Urinary bladder (tissue), 4 donors: Measurements from ENCODE around the gene WDR33. TPM values are rescaled to one million over a fixed set of nuclear protein-coding genes. Genes with fewer than 3 reads are reported as not detected.
"Not testable (repeated sequence)": the region's sequence is repeated elsewhere in the genome, so short reads cannot be mapped to it uniquely, and the experiment has no call there.

Experiments
- DNase-seq: peaks from one replicate; pipeline ENCODE4 v3.0.0-alpha.2; 2015; ENCODE audit errors: extremely low spot score
- H3K27ac ChIP-seq: one replicate; pipeline ENCODE4 v1.5.1; 2013; ENCODE audit warnings: low read depth, mild to moderate bottlenecking, moderate library complexity
- H3K36me3 ChIP-seq: one replicate; pipeline ENCODE4 v1.6.1; 2013; ENCODE audit warnings: mild to moderate bottlenecking, moderate library complexity; ENCODE audit not compliant: insufficient read depth
- H3K4me1 ChIP-seq: one replicate; pipeline ENCODE4 v1.6.1; 2013; ENCODE audit warnings: mild to moderate bottlenecking, moderate library complexity; ENCODE audit not compliant: insufficient read depth
- H3K4me3 ChIP-seq: one replicate; pipeline ENCODE4 v1.5.1; 2013; ENCODE audit warnings: low read depth, low read length
- WGBS: extraction: QIAGEN DNeasy Blood & Tissue Kit; methylation state at CpG from one replicate; pipeline ENCODE4 v1.1.7; 2013; 5-methylcytosine and 5-hydroxymethylcytosine counted together
- polyA plus RNA-seq: library from polyadenylated mRNA; stranded (reverse); fragments of 200-250 nt; gene quantifications from one replicate; pipeline ENCODE4 v1.2.3, GENCODE V29; 2013
- total RNA-seq: library from RNA; depleted of rRNA; stranded (reverse); fragments of >200 nt; gene quantifications from one replicate; pipeline ENCODE4 v1.2.3, GENCODE V29; 2014
- donor health status: healthy with polysubstance abuse.
- donor health status: healthy.

WDR33 gene
- total and polyA plus RNA-seq, 2 donors, result 15.7 to 88.7 TPM

- WGBS, result 92% methylated on average over 6 of the region's 6 CpGs
- H3K27ac ChIP-seq, result peak overlapping the region; percentile 2
- H3K4me3 ChIP-seq, result no peak overlapping the region
- no peaks in the 10 kb centered on the region for H3K4me1 ChIP-seq
- DNase-seq, result no peak
- peaks cover 2% of the 10 kb centered on the region for H3K36me3 ChIP-seq
These were observed 42.0 kb downstream of the WDR33 start for GRCh38 chr2:127768775-127769479.

DNA sequence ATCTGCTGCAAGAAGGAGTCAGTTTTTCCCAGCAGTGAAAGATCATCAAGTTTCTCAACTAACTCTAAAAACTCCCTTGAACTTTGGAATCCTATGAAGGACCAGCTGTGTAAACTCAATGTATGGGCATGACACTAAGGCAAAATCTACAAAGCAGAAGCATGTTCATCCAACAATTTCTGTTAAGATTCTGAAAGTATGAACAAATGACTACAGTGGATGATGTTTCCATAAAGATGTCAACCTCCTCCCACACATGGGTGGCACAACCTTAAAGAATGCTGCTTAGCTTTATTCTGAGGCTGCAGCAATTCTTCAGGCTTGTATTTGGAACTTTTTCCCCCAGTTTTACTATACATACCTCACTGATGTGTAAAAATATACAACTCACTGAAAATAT, 47.2 kb downstream of the WDR33 start:
- H3K4me1 ChIP-seq, result no peaks in the 10 kb centered on the region
- no peak for DNase-seq
- peaks cover 11% of the 10 kb centered on the region for H3K36me3 ChIP-seq
- no peak overlapping the region for H3K4me3 ChIP-seq
- H3K27ac ChIP-seq, result no peak overlapping the region

DNA sequence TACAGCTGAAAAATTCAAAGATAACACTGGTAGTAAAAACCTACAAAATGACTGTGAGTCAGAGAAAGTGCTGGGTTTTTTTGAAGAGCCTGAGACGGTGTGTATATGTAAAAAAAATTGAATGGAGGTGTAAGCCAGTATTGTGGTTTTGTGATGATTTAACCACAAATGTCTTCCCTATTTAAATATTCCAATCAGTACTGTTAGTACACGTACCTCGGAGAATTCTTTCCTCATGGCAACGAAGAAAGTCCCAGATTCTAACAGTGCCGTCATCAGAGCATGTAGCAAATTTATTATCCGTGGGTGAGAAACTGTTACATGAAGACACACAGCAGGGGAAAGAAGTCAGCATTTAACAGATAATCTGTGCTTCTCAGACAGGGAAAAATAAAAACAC, 48.1 kb downstream of the WDR33 start:
- no peak overlapping the region for H3K27ac ChIP-seq
- peaks cover 9% of the 10 kb centered on the region for H3K36me3 ChIP-seq
- no peaks in the 10 kb centered on the region for H3K4me1 ChIP-seq
- H3K4me3 ChIP-seq, result no peak overlapping the region
- 86% methylated on average over 6 of the region's 6 CpGs for WGBS
- no peak for DNase-seq

GRCh38 chr2:127762441-127762840, 48.5 kb downstream of the WDR33 start:
- H3K36me3 ChIP-seq, result peaks cover 9% of the 10 kb centered on the region
- WGBS, result 96% methylated on average over 6 of the region's 6 CpGs
- no peak overlapping the region for H3K27ac ChIP-seq
- H3K4me3 ChIP-seq, result no peak overlapping the region
- DNase-seq, result no peak
- no peaks in the 10 kb centered on the region for H3K4me1 ChIP-seq

GRCh38 chr2:127759931-127760330, 51.0 kb downstream of the WDR33 start:
- H3K36me3 ChIP-seq, result peaks cover 9% of the 10 kb centered on the region
- H3K4me1 ChIP-seq, result no peaks in the 10 kb centered on the region
- H3K4me3 ChIP-seq, result no peak overlapping the region
- DNase-seq, result no peak
- 93% methylated on average over 2 of the region's 2 CpGs for WGBS
- H3K27ac ChIP-seq, result no peak overlapping the region

GRCh38 chr2:127754186-127754585, 56.8 kb downstream of the WDR33 start:
- Histone ChIP-seq H3K4me1 (no peaks in the 10 kb centered on the region), H3K27ac (no peak overlapping the region), H3K36me3 (no peaks in the 10 kb centered on the region), H3K4me3 (no peak overlapping the region)
- WGBS, result 90% methylated on average over 8 of the region's 8 CpGs
- no peak for DNase-seq

GRCh38 chr2:127753374-127753773, 57.6 kb downstream of the WDR33 start:
- no peaks in the 10 kb centered on the region for H3K36me3 ChIP-seq
- H3K4me1 ChIP-seq, result no peaks in the 10 kb centered on the region
- H3K27ac ChIP-seq, result no peak overlapping the region
- H3K4me3 ChIP-seq, result no peak overlapping the region
- no peak for DNase-seq

GRCh38 chr2:127749537-127749936, 61.4 kb downstream of the WDR33 start:
- not testable (repeated sequence) for DNase-seq, H3K4me1 ChIP-seq, H3K27ac ChIP-seq, H3K36me3 ChIP-seq, H3K4me3 ChIP-seq
- whole genome bisulfite sequencing, result 87% methylated on average over 5 of the region's 5 CpGs

DNA sequence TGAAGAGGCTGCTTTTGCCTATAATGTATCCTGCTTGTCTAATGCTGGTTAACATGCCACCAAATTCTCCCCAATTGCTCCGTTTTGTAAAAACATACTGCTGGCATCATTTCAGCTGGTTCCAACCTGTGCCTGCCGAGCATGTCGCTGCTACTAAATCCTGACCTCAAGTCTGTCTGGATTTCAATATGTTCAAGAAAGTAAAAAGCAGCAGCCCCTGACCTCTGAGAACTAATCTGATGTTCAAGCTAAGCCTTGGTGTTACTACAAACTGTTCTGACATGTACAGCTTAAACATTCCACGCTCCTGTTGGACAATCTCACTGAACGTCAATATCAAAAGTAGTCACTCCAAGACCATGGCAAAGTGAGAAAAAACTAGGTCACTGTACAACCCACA, 63.4 kb downstream of the WDR33 start:
- H3K4me3 ChIP-seq, result no peak overlapping the region
- H3K36me3 ChIP-seq, result no peaks in the 10 kb centered on the region
- H3K27ac ChIP-seq, result no peak overlapping the region
- WGBS, result 95% methylated on average over 5 of the region's 5 CpGs
- no peaks in the 10 kb centered on the region for H3K4me1 ChIP-seq
- DNase-seq, result no peak

- WGBS, result 81% methylated on average over 3 of the region's 3 CpGs
- no peak for DNase-seq
- no peak overlapping the region for H3K4me3 ChIP-seq
- H3K27ac ChIP-seq, result no peak overlapping the region
- no peaks in the 10 kb centered on the region for H3K4me1 ChIP-seq
- H3K36me3 ChIP-seq, result no peaks in the 10 kb centered on the region
These were observed 67.4 kb downstream of the WDR33 start for GRCh38 chr2:127743477-127744026.

DNA sequence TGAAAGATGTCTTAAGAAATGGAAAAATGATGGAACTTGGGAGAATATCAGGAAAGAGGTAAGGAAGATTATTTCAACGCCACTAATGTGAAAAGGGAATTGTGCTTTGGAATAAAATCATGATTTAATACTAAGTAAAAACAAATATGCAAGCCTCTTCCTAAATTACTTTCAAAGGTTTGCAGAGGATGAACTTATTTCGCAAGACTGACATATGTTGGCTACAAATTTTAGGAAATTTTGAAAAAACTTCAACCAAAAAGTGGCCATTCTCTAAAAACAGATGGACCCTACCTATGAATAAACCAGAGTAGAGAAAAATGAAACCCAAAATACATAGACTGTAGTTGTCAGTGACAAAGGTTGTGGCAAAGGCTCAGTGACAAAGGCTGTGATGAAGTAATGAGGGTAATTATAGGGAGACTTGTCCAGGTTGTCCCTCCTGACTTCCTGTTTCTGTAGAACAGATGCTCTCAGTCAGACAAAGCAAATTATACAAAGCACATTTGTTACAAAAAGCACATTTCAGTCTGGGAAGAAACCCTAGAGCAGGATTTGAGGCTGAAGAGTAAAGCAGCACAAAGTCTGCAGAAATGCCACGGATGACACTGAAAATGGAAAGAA, 70.2 kb downstream of the WDR33 start:
- no peaks in the 10 kb centered on the region for H3K4me1 ChIP-seq
- DNase-seq, result no peak
- WGBS, result 97% methylated on average over 3 of the region's 3 CpGs
- no peak overlapping the region for H3K27ac ChIP-seq
- no peaks in the 10 kb centered on the region for H3K36me3 ChIP-seq
- no peak overlapping the region for H3K4me3 ChIP-seq

DNA sequence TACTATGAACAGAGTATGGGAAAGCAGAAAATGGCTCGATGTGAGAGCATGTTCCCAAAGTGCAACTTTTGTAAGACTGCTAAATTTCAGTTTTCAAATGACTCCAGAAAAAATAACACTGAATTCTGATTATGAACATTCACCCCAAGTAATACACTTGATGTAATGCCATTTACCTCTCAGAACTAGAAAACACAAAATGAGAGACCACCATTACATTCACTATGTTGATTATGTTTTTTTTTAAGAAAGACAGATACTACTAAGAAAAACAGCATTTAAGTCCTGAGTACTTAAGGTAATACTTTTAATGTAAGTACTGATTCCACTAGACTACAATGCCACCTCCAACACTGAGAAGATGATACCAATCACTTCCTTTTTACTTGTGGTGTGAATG, 71.2 kb downstream of the WDR33 start:
- WGBS, result 94% methylated on average over 1 of the region's 1 CpG
- no peak for DNase-seq

DNA sequence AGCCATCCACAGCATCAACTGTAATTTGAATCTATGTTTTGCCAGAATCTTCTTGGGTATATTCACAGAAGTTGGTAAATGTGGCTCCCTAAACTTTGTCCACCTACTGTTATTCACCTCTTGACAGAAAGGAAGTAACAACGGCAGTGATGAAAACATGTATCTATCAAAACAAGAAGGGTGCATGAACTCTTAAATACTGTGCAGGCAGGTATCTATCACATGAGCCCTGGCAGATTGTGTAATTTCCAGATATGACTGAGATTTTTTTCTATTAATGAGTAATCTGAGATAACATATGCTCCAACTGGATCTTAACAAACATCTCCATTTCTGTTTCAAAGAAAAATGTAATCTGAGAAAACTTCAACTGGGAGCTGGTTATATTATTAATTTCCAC, 73.1 kb downstream of the WDR33 start:
- H3K36me3 ChIP-seq, result no peaks in the 10 kb centered on the region
- no peak for DNase-seq
- no peak overlapping the region for H3K27ac ChIP-seq
- no peak overlapping the region for H3K4me3 ChIP-seq
- 77% methylated on average over 1 of the region's 1 CpG for WGBS
- H3K4me1 ChIP-seq, result no peaks in the 10 kb centered on the region

More for the DNA sequence above, 71.2 kb downstream of the WDR33 start:
- H3K27ac ChIP-seq, result no peak overlapping the region
- no peaks in the 10 kb centered on the region for H3K36me3 ChIP-seq
- H3K4me1 ChIP-seq, result no peaks in the 10 kb centered on the region
- H3K4me3 ChIP-seq, result no peak overlapping the region
